ENCODE results near the gene RHBDD1. TPM values are rescaled to one million over a fixed set of nuclear protein-coding genes. Genes with fewer than 3 reads are reported as not detected.

RHBDD1 gene
- total RNA-seq, 1 donor, result 38.9 TPM

GRCh38 chr2:226909126-226909525 is 73.3 kb downstream of the RHBDD1 start:
- no peak for TF ChIP-seq CTCF (IDR thresholded peaks at IDR 0.05; ENCODE audit: insufficient read depth, low read depth, low read length)
- DNase-seq (ENCODE audit: low read depth), result no peak

GRCh38 chr2:226909836-226910235 is 74.0 kb downstream of the RHBDD1 start:
- DNase-seq (ENCODE audit: low read depth), result no peak
- H3K4me3 ChIP-seq (ENCODE audit: low read depth, low read length), result no peak overlapping the region
- TF ChIP-seq CTCF (IDR thresholded peaks at IDR 0.05; ENCODE audit: insufficient read depth, low read depth, low read length), result no peak

More at GRCh38 chr2:226909126-226909525, 73.3 kb downstream of the RHBDD1 start:
- no peak overlapping the region for H3K4me3 ChIP-seq (ENCODE audit: low read depth, low read length)

GRCh38 chr2:226910384-226910783 is 74.5 kb downstream of the RHBDD1 start:
- no peak for TF ChIP-seq CTCF (IDR thresholded peaks at IDR 0.05; ENCODE audit: insufficient read depth, low read depth, low read length)
- DNase-seq (ENCODE audit: low read depth), result no peak
- no peak overlapping the region for H3K4me3 ChIP-seq (ENCODE audit: low read depth, low read length)

- peak; percentile 88 for DNase-seq (ENCODE audit: low read depth)
- no peak for TF ChIP-seq CTCF (IDR thresholded peaks at IDR 0.05; ENCODE audit: insufficient read depth, low read depth, low read length)
- no peak overlapping the region for H3K4me3 ChIP-seq (ENCODE audit: low read depth, low read length)
Measured at GRCh38 chr2:226911932-226912331, 76.1 kb downstream of the RHBDD1 start.

GRCh38 chr2:226913641-226914040 is 77.8 kb downstream of the RHBDD1 start:
- TF ChIP-seq CTCF (IDR thresholded peaks at IDR 0.05; ENCODE audit: insufficient read depth, low read depth, low read length), result no peak

GRCh38 chr2:226915846-226916360 is 80.0 kb downstream of the RHBDD1 start:
- peak; percentile 78 for DNase-seq (ENCODE audit: low read depth)
- TF ChIP-seq CTCF (IDR thresholded peaks at IDR 0.05; ENCODE audit: insufficient read depth, low read depth, low read length), result no peak

More at GRCh38 chr2:226913641-226914040, 77.8 kb downstream of the RHBDD1 start:
- H3K4me3 ChIP-seq (ENCODE audit: low read depth, low read length), result no peak overlapping the region
- no peak for DNase-seq (ENCODE audit: low read depth)

GRCh38 chr2:226916669-226917068 is 80.8 kb downstream of the RHBDD1 start:
- TF ChIP-seq CTCF (IDR thresholded peaks at IDR 0.05; ENCODE audit: insufficient read depth, low read depth, low read length), result no peak
- H3K4me3 ChIP-seq (ENCODE audit: low read depth, low read length), result no peak overlapping the region
- no peak for DNase-seq (ENCODE audit: low read depth)

More at GRCh38 chr2:226915846-226916360, 80.0 kb downstream of the RHBDD1 start:
- no peak overlapping the region for H3K4me3 ChIP-seq (ENCODE audit: low read depth, low read length)

All from fibroblast of villous mesenchyme (primary cell).